GM12864 (cell line): ENCODE data around the gene TXNDC16.

Experiments used
- DNase-seq: peaks from one replicate; pipeline ENCODE4 v3.0.0-alpha.2; 2011; ENCODE audit warnings: low read depth
- H3K4me3 ChIP-seq: 2 replicates; pipeline ENCODE4 v1.5.1; 2011; ENCODE audit warnings: mild to moderate bottlenecking, low read depth, low read length, control low read depth
- CTCF ChIP-seq: IDR thresholded peaks from 2 replicates; pipeline ENCODE4 v1.5.1; 2011; ENCODE audit warnings: low read depth, mild to moderate bottlenecking, moderate library complexity, low read length, control low read depth, inconsistent platforms; ENCODE audit errors: missing control alignments

The TXNDC16 gene

GRCh38 chr14:52552063-52552988 lies at the start of gene TXNDC16, which contains the start of gene GPR137C:
Gene TXNDC16, minus strand, starts transcription at chr14:52552505. Its CDS starts 8,948 bp downstream, at chr14:52543557.
Gene GPR137C, plus strand, starts transcription at chr14:52552836. Its CDS starts 312 bp downstream, at chr14:52553148.
- H3K4me3 ChIP-seq, result peak within 1 kb of the TSS; percentile 76
- peak; percentile 97 for DNase-seq
- TF ChIP-seq CTCF, result no peak

- no peak for TF ChIP-seq CTCF
- no peak overlapping the region for H3K4me3 ChIP-seq
- no peak for DNase-seq
These were observed 47.7 kb upstream of the TXNDC16 start for GRCh38 chr14:52599974-52600373.

- H3K4me3 ChIP-seq, result no peak overlapping the region
- no peak for TF ChIP-seq CTCF
- no peak for DNase-seq
These were observed 46.3 kb upstream of the TXNDC16 start for GRCh38 chr14:52598568-52598967.

- no peak for TF ChIP-seq CTCF
- H3K4me3 ChIP-seq, result no peak overlapping the region
- DNase-seq, result no peak
These were observed 44.6 kb upstream of the TXNDC16 start for GRCh38 chr14:52596861-52597260.

- H3K4me3 ChIP-seq, result no peak overlapping the region
- no peak for DNase-seq
- TF ChIP-seq CTCF, result no peak
These were observed 44.0 kb upstream of the TXNDC16 start for GRCh38 chr14:52596320-52596719.

GRCh38 chr14:52590318-52590717 lies 38.0 kb upstream of the TXNDC16 start:
- no peak for TF ChIP-seq CTCF
- no peak for DNase-seq
- no peak overlapping the region for H3K4me3 ChIP-seq
